ENCODE results near the gene IFITM2.

DNA sequence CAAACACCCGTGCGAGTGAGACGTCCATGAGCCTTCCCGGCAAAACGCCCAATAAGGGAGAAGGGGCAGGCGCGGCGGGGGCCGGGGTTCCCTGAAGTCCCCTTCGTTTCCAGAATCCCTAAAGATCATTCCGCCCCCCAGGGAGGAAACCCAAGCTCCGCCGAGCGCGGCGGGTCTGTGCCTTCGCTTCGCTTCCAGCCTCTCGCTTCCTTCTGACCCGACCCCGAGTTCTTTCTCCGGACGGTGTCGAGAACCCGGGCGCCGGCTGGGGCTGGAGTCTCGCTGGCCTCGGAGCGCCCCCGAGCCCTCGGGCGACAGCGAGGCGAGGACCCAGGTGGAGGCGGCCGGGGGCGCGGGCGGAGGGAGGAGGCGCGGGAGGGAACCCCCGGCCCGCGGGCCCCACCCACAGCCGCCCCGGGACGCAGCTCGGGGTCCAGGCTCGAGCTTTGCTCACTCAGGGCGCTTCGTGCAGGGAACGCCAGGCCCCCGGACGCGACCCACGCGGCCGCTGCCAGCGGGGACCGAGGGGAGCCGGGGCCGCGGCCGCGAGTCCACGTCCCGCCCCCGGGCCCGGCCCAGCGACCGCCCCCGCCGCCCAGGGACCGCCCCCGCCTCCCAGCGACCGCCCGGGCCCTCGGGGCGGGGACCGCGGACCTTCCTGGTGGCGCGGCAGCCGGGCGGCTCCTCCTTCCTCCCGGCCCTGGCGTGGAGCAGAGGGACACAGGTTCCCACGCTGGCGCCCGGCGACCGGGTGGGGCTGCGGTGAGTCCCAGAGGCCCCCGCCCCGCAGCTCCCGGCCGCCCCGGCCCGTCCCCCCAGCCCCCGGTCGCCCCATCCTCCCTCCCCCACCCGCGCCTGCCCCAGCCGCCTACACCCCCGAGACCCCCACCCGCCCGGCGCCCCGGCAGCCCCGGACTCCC lies 18.9 kb upstream of the IFITM2 start, which contains the start of gene PGGHG:
- TF ChIP-seq, protein P1, sequence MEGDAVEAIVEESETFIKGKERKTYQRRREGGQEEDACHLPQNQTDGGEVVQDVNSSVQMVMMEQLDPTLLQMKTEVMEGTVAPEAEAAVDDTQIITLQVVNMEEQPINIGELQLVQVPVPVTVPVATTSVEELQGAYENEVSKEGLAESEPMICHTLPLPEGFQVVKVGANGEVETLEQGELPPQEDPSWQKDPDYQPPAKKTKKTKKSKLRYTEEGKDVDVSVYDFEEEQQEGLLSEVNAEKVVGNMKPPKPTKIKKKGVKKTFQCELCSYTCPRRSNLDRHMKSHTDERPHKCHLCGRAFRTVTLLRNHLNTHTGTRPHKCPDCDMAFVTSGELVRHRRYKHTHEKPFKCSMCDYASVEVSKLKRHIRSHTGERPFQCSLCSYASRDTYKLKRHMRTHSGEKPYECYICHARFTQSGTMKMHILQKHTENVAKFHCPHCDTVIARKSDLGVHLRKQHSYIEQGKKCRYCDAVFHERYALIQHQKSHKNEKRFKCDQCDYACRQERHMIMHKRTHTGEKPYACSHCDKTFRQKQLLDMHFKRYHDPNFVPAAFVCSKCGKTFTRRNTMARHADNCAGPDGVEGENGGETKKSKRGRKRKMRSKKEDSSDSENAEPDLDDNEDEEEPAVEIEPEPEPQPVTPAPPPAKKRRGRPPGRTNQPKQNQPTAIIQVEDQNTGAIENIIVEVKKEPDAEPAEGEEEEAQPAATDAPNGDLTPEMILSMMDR (IDR thresholded peaks at IDR 0.05; ENCODE audit: low read depth, low read length) = no peak
- TF ChIP-seq EZH2phosphoT487 (IDR thresholded peaks at IDR 0.05; ENCODE audit: low read depth) = no peak
